ENCODE results near the gene MIPOL1. TPM values are rescaled to one million over a fixed set of nuclear protein-coding genes. Genes with fewer than 3 reads are reported as not detected.

MIPOL1 gene
- total and polyA plus RNA-seq, 2 of the 13 experiments (the other 11 are each of a cell fraction or from before 2014, with no cell fraction given), result 8.6 to 34.2 TPM

- Histone ChIP-seq H3K36me3 (replicated peaks in 1 of 2; ENCODE audit: control insufficient read depth in 1 of 2, insufficient read depth in 2 of 2, low read length in 2 of 2) (peaks cover 0 to 7% of the 10 kb centered on the region in 2 experiments; a peak in 1 of 5 replicates), H4K20me1 (ENCODE audit: insufficient read depth, low read length) (no peaks in the 10 kb centered on the region), H3K9ac (ENCODE audit: insufficient read depth, low read depth, low read length) (no peak overlapping the region), H3K27ac (ENCODE audit: extremely low read length, insufficient read depth, low read length) (no peak overlapping the region), H3K9me3 (ENCODE audit: low read length) (no peaks in the 10 kb centered on the region), H2AFZ (ENCODE audit: low read length) (no peak overlapping the region), H3K4me2 (ENCODE audit: low read depth, low read length) (no peak overlapping the region), H3K79me2 (ENCODE audit: insufficient read depth, low read length) (no peaks in the 10 kb centered on the region), H3K4me1 (ENCODE audit: insufficient read depth, low read length) (peaks cover 43% of the 10 kb centered on the region), H3K27me3 (ENCODE audit: control insufficient read depth in 1 of 2, insufficient read depth in 2 of 2, low read length in 2 of 2) (no peaks in the 10 kb centered on the region), H3K4me3 (replicated peaks in 1 of 3; ENCODE audit: insufficient read depth in 1 of 3, low read depth in 2 of 3, low read length in 3 of 3) (no peak overlapping the region)
- FAIRE-seq (no peak), ATAC-seq (no peak), DNase-seq (ENCODE audit: low spot score) (peak; percentile 35)
- in situ Hi-C loops (cut with HindIII; ENCODE audit: extremely low pct_ligation_motif_present, low pct_unique_long_range_greater_than_20kb), result loop anchor here (5.0 kb wide), 3 partner anchors 316 to 621 kb away; no protein-coding TSS in a partner anchor
- BruUV-seq (replicated peaks), result no TSS peak
- ChIA-PET CTCF (ENCODE audit: low intra/inter-chr PET ratio, low total read pairs) (interaction anchor here (1.4 to 2.8 kb wide), 3 partner anchors 313 to 623 kb away, joined by 4 to 32 read pairs (median 16); partner anchors contain the start of gene FOXA1), POLR2A (interaction anchor here (2.7 kb wide), 1 partner anchor 344 kb away, joined by 19 read pairs; the partner anchor contains the start of genes FOXA1 and TTC6)
- intact Hi-C loops (cut with micrococcal nuclease; ENCODE audit: unreplicated experiment), result loop anchor here (1.0 to 2.0 kb wide), 5 partner anchors 77 to 458 kb away; no protein-coding TSS in a partner anchor
- TF ChIP-seq HNRNPUL1 (IDR thresholded peaks at IDR 0.05; ENCODE audit: low read depth, low read length) (0 out of 2 replicates have a peak, but pooled peaks have one; percentile 10), ZNF280B (CRISPR knock-in tag; IDR thresholded peaks at IDR 0.05; ENCODE audit: borderline replicate concordance) (no peak), PBX3 (CRISPR knock-in tag; IDR thresholded peaks at IDR 0.05; ENCODE audit: borderline replicate concordance) (no peak), ARID3A (IDR thresholded peaks at IDR 0.05; ENCODE audit: low read depth, low read length) (peak; percentile 65; the same call in 1 of the 2 replicates), STAG1 (CRISPR knock-in tag; IDR thresholded peaks at IDR 0.05) (peak; percentile 84), JARID2 (CRISPR knock-in tag; IDR thresholded peaks at IDR 0.05; ENCODE audit: insufficient replicate concordance) (no peak), CEBPG (CRISPR knock-in tag; IDR thresholded peaks at IDR 0.05) (peak; percentile 32; the same call in 1 of the 2 replicates), CSRNP1 (CRISPR knock-in tag; IDR thresholded peaks at IDR 0.05) (no peak), ZMYM4 (CRISPR knock-in tag; IDR thresholded peaks at IDR 0.05) (no peak), ZHX1 (CRISPR knock-in tag; IDR thresholded peaks at IDR 0.05; ENCODE audit: low read depth) (no peak), SMC3 (IDR thresholded peaks at IDR 0.05; ENCODE audit: low read length) (peak; percentile 45), MIXL1 (CRISPR knock-in tag; IDR thresholded peaks at IDR 0.05) (peak; percentile 29; the same call in 1 of the 2 replicates), CTCF (CRISPR knock-in tag; IDR thresholded peaks at IDR 0.05) (peak; percentile 44)
These were observed 54.0 kb downstream of the MIPOL1 start for GRCh38 chr14:37251775-37252174.
